HG03025 (cell line): ENCODE data around the gene TRAP1.
"Not testable (repeated sequence)": the region's sequence is repeated elsewhere in the genome, so short reads cannot be mapped to it uniquely, and the experiment has no call there.

Source experiments
- ATAC-seq: cut with Tn5 transposase; IDR thresholded peaks from one replicate; pipeline ENCODE4 v1.9.1; 2021; ENCODE audit warnings: mild to moderate bottlenecking, moderate library complexity; ENCODE audit not compliant: unreplicated experiment, low FRiP score

Gene TRAP1

DNA sequence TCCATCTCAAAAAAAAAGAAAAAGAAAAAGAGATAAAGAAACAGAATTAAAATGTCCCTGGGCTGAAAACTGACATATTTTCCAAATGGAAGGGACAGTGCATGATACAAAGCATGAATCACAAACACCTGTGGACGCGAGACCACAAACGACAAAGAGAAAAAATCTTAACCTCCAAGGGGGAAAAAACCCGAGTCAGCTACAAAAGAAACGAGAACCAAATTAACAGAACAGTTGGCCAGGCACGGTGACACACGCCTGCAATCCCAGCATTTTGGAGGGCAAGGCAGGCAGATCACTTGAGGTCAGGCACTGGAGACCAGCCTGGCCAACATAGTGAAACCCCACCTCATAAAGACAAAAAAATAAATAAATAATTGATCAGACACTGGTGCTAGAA, 1.9 kb downstream of the TRAP1 start:
- ATAC-seq: no peak

DNA sequence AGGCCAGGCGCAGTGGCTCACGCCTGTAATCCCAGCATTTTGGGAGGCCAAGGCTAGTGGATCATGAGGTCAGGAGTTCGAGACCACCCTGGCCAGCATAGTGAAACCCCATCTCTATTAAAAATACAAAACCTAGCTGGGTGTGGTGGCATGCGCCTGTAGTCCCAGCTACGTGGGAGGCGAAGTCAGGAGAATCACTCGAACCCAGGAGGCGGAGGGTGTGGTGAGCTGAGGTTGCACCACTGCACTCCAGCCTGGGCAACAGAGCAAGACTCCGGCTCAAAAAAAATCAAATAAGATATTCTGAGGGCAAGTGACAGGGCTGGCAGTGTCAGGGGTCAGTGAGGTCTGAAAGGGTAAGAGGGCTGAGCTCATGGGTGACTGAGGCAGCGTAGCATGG, 2.9 kb downstream of the TRAP1 start:
- not testable (repeated sequence) for ATAC-seq

DNA sequence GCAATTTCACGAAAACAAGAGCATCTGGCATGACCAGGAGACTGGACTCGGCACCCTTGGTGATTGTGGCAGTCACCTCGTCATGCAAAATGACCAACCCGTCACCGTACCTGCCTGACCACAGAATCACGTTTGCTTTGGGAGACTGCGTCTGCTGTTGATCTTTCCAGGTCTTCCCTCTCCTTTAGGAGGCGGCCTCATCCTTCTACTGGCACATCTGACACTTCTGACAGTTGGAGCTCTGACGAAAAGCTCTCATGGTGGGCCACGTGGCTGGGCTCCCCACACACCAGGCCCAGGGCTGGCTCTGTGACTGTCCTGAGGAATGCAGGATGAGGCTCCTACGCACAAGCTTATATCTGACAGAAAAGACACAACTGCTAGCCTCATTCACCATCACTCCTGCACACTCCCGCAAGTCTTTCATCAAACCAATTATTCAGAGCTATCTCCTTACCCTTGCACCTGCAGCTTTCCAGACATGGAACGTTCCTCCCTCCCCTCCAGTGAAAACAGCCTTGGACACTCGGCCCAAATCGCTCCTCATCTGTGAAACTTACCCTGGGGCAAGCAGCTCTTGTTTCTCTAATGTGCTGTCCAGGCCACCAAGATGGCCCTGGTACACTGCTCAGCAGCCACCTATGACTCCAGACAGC, 3.6 kb downstream of the TRAP1 start:
- ATAC-seq: no peak

DNA sequence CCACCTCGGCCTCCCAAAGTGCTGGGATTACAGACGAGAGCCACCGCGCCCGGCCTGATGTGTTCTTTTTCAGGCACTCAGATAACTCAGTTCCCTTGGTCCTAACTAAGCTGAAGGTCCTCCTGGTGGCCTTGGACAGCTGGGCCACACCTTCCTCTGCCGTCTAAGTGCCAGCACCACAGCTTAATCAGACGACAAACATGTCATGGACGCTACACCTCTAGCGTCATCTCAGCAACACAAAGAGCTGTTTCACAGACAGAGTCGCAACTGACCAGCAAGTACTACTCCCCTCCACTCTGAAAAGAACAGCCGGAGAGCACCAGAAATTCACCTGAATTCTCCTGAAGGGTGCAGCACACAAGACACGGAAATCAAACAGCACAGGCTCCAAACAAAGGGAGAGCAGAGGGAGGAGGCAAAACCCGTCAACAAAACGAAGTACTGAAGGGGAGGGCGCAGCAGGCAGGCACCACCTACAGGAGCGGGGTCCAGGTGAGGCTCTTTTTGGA, 4.4 kb downstream of the TRAP1 start:
- no peak for ATAC-seq

DNA sequence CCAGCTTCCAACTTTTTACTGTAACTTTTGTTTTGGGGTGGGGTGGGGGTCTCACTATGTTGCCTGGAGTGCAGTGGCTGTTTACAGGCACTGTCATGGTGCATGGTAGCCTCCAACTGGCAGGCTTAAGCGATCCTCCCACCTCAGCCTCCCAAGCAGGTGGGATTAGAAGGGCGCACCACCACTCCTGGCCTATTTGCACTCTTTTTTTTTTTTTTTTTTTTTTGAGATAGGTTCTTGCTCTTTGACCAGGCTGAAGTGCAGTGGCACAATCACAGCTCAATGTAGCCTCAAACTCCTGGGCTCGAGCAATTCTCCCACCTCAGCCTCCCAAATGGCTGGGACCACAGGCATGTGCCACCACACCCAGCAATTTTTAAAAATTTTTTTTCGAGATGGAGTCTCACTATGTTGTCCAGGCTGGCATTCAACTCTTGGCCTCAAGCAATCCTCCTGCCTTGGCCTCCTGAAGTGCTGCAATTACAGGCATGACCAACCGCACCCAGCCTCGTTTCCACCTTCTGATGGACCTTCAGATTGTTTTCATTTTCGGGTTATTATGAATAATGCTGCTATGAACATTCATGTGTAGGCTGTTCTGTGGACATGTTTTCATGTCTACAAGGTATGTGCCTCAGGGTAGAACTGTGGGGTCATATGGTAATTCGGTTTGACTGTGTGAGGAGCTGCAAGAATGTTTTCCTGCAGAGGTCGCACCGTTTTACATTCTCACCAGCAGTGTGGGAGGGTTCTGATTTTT, 10.9 kb downstream of the TRAP1 start:
- ATAC-seq: no peak

DNA sequence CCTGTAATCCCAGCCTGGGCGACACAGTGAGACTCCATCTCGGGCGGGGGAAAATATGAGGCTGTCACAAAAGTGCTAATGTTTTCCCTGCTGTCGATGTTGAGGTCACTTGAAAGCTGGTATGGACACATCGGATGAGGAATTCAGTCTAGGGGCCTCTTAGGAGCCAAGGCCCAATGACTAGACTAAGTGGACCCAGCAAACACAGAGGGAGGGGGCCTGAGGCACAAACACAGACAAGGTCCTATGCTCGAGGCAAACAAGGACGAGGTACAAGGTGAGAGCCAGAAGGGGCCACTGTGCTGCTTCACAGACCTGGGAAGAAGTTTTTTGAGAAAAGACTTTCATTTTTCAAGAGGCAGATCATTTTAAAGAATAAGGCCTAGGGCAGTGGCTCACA, 15.2 kb downstream of the TRAP1 start:
- no peak for ATAC-seq

DNA sequence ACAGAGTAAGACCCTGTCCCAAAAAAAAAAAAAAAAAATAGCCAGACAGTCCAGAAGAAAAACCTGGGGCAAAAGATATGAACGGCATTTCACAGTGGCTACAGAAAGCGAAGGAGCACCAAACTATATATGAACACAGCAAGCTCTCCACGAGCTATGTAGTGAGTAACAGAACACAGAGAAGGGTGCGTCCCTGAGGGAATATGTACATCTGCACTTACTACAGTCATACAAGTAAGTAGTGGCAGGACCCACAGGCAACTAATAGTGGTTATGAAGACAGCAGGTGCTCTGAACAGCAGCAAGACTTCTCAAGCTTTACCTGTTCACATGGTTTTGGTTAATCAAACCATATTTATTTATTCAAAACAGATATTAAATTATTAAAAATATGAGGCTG, 15.8 kb downstream of the TRAP1 start:
- no peak for ATAC-seq

DNA sequence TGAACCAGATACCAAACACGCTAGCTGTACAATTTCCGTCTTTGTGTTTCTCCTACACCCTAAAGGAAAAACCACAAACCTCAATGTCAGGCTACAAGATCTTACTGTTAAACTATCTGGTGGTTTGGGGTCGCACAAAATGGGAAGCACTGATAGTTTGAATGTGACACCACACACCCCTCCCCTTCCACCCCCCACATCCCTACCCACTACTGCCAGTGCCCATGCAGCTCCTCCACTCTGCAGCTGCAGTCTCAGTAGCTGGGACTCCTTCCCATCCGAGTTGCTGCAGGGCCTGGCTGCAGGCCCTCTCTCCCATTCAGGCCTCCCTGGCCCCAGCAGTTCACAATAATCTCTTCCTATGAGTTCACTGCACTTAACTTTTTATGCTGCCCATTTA, 18.4 kb downstream of the TRAP1 start:
- no peak for ATAC-seq

DNA sequence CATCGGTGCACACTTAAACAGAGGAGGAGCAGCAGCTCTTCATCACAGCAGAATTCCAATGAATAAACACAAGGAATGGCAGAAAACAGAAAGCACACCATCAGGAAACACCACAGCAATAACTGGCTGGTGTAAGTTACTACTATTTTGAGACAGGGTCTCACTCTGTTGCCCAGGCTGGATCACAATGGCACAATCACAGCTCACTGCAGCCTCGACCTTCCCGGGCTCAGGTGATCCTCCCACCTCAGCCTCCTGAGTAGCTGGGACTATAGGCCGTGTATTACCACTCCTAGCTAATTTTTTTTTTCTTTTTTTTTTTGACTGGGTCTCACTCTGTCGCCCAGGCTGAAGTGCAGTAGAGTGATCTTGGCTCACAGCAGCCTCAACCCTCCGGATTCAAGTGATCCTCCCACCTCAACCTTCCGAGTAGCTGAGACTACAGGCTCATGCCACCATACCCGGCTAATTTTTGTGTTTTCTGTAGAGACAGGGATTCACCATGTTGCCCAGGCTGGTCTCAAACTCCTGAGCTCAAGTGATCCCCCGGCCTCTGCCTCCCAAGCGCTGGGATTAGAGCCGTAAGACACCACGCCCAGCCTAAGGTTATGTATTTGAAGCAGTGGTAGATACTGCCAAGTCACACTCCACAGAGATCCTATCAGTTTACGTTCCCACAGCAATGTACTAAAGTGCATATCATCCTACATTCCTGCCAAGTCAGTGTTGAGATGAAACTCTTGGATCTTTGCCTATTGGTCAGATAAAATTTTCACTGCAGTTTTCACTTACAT, 20.7 kb downstream of the TRAP1 start:
- ATAC-seq: no peak

DNA sequence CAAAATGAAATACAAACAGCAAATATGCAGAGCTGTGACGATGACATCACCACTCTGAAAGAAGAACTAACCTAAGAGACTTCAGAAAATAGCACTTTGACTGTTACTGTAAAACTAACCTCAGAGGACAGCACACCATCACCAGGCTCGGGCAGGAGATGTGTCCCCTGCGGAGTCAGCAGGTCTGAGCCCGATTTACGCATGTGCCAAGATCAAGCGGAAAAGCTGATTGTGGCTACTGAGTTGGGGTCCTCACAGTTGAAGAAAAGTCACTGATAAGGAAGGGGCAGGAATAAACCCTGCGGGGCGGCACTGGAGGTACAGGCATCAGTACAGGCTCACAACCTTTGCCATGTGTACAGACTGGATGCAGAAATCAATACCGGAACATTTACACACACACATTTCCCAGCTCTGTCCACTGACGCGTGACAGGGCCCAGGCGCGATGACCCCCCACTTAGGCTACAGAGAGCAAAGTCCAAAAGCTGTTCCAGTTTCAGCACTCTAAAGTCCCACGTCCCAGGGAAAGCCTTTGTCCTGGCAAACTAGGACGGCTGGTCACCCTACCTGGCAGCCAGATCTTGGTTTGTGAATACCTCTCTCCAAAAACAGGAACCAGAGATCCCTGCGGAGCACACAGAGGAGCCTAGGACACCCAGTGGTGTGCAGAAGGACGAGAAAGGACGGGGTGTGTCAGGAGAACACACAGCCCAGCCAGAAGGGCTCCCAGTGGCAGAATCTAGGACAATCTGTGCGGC, 21.5 kb downstream of the TRAP1 start:
- no peak for ATAC-seq

DNA sequence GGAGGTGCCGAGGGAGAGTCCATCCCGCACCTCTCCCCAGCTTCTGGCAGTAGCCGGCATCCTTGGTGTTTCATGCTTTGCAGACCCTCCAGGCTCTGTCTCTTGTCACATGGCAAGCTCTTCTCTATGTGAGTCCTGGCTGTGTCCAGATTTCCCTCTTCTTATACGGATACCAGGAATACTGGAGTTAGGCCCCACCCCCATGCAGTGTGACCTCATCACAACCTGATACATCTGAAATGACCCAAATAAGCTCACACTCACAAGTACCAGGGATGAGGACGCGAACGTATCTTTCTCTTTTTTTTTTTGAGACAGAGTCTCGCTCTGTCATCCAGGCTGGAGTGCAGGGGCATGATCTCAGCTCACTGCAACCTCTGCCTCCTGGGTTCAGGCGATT, 23.3 kb downstream of the TRAP1 start:
- no peak for ATAC-seq

DNA sequence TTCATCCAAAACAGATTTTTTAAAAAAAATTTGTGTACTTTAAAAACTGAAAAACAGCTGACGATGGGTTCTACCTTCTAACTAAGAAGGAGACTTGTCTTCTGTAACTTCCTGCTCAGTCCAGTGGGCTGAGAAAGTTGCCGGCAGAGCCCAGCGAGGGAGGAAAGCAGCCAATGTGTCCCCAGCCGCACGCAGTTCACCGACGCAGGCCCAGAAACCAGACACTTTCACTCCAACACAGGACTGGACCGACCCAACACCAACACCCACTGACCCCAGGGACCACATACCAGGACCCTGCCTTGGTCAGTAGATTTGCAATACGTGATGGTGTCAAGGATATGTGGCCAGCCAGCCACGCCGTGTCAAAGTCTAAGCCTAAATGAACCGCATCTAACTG, 25.6 kb downstream of the TRAP1 start:
- no peak for ATAC-seq

DNA sequence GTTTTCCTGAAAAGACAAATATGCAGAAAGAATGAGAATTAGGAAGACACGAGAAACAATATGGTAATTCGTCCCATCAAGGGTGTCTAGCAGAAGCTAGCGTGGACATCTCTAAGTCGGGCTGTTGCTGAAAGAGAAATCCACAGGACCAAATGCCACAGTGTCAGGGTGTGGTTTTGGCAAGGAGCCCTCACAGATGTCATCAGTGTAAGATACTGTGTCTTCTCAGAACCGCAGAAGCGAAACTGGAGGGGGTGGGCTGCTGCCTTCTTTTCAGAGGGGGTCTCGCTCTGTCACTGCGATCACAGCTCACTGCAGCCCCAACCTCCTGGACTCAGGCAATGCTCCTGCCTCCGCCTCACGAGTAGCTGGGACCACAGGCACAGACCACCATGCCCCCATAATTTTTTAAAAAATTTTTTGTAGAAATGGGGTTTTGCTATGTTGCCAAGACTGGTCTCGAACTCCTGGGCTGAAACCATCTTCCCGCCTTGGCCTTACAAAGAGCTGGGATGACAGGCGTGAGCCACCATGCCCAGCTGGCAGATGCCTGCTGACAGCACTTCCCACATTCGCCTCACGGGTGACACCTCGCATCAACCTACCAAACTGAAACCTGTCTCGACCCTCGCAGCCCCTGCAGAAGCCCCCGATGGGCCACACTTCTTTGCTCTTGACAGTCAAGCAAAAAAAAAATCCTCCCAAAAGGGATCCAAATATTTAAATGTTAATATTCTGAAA, 26.2 kb downstream of the TRAP1 start:
- no peak for ATAC-seq

DNA sequence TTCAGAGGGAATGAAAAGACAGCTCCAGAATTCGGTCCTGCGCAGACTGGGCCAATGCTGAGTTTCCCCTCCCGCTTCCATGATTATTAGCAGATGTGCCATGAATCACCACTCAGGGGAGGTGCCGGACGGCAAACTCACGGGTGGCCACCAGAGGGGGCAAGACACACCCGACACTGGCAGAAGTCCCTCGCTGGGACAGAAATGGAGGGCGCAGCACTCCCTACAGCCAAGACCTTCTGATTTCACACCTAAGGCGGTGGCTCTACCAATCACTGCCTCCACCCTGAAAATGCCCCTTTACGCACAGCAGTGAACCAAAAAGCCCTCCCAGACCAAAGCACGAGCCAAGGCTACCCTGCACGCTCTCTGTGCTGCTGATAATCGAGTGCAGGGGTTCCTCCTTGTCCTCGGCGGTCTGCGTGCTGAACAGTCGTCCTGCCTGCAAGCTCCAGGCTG, 26.8 kb downstream of the TRAP1 start:
- ATAC-seq: no peak

DNA sequence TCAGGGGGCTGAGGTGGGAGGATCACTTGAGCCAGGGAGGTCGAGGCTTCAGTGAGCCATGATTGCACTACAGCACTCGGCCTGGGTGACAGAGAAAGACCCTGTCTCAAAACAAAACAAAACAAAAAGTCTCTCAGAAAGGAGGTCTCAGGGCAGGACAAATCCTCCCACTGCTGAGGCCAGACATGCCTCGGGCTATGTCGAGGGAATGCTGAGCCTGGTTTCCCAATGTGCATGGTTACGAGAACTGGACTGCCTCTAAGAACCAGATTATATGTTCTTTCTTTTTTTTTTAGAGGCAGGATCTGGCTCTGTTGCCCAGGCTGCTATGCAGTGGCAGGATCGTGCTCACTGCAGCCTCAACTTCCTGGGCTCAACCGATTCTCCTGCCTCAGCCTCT, 27.6 kb downstream of the TRAP1 start:
- ATAC-seq: no peak

DNA sequence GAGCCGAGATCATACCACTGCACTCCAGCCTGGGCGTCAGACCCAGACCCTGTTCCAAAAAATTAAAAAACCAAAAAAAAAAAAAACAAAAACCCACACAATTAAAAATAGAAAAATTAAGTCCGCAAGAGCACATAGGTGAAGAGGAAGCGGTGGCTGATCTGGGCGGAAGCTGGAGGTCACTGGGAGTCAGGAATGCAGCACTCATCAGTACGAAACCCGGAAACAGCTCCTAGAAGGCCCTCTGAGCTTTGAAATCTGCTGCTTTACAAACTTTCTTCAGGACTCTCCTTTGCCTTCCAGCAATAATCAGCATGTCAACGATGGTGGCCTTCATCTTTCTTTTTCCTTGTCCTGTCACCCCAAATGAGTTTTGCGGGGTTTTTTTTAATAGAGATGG, 29.5 kb downstream of the TRAP1 start:
- ATAC-seq: no peak

DNA sequence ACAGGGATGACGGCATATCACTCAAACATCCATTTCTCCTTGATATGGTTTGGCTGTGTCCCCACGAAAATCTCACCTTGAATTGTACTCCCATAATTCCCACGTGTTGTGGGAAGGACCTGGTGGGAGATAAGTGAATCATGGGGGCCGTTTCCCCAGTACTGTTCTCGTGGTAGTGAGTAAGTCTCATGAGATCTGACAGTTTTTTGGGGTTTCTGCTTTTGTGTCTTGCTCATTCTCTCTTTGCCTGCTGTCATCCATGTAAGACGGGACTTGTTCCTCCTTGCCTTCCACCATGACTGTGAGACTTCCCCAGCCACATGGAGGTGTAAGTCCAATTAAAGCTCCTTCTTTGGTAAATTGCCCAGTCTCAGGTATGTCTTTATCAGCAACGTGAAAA, 30.3 kb downstream of the TRAP1 start:
- no peak for ATAC-seq

DNA sequence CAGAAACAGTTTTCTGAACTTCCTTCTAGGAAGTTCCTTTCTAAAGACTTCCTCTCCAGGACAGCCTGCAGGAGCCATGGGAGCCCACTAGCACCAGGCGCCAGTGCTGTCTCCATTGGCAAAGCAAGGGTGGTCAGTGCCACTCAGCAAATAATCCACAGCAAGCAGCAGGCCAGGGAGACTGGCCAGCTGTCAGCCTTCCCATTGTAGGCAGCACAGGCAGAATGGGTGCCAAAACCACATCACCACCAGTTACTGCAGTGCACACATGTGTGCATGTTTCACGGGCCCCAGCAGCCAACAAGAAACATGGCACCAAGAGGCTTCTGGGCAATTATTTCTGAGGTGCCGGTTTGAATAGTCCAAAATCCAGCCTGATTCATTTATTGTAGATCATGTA, 36.1 kb downstream of the TRAP1 start:
- ATAC-seq: no peak

DNA sequence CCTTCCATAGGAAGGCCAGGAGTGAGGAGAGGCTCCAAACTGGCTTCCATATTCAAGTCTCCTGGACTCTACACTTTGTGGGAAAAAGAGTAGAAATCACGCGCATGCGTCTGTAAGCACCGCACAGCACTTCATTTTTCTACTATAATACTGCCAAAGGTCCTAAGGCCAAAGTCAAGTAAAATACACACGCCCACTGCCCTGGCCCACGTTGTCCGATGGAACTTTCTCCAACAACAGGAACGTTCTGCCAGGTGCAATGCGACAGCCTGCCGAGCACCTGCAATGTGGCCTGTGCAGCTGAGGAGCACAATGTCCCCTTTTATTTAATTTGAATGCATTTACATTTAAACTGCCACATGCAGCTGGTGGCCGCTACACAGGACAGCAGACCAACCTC, 39.3 kb downstream of the TRAP1 start:
- no peak for ATAC-seq

DNA sequence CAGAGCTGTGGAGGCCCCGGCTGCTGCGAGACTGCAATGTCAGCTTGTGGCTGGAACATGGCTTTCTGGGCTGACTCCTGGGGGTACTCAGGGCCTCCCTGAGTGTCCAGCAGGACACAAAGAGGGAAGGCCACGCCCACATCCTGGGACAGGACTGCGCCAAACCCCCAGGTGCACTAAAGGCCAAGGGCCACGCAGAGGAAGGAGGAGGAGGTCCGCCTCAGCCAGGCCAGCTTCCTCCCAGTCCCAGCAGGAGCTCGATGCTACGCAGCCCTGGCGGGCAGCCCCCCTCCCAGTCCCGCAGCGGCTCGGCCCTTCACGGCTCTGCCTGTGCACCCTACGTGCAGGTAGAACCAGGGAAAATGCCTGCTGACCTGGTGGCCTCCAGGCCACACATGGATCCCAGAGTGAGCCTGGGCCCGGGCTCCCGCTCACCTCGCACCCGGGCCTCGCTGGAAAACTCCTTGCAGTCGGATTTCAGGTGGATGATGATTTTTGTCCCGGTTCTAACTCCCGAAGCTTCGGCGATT, 41.7 kb downstream of the TRAP1 start:
- ATAC-seq: no peak
